CD4-positive, alpha-beta T cell (primary cell): ENCODE data around the gene SLC12A1. TPM values are rescaled to one million over a fixed set of nuclear protein-coding genes. Genes with fewer than 3 reads are reported as not detected.

Experiments
- ATAC-seq: fragments of 200-7000 bp; cut with Tn5 transposase; one replicate; pipeline ENCODE4 v1.10.0; 2022; ENCODE audit warnings: mild to moderate bottlenecking; ENCODE audit not compliant: poor library complexity
- CTCF ChIA-PET: fragments of 350-600 bp; sonication (Branson Sonifier 250); formaldehyde crosslinking; loops from one replicate; lab custom pipeline; 2021; ENCODE audit warnings: antibody characterized with exemption, inconsistent platforms; lab: Charles Lee
- POLR2A ChIA-PET: fragments of 350-600 bp; sonication (Branson Sonifier 250); formaldehyde crosslinking; loops from one replicate; lab custom pipeline; 2021; ENCODE audit warnings: antibody characterized with exemption, inconsistent platforms; lab: Charles Lee
- DNase-seq, 14 experiments: peaks; one replicate each; pipeline ENCODE4 v3.0.0-alpha.2; 2013 to 2020; ENCODE audit warnings: mixed read lengths in 2 of 14
- H3K27ac ChIP-seq, 2 donors: one replicate each; pipeline versions ENCODE4 v1.5.1 to v1.7.0; 2013; ENCODE audit warnings: low read length in 2 of 2, low read depth in 1 of 2, mild to moderate bottlenecking in 1 of 2
- H3K27me3 ChIP-seq, 2 experiments: 1 replicate in 1 of 2; 2 replicates in 1 of 2; pipeline versions ENCODE4 v1.6.1 to v1.7.0; 2013; ENCODE audit warnings: low read length in 2 of 2, control low read depth in 1 of 2, mild to moderate bottlenecking in 1 of 2, moderate library complexity in 1 of 2; ENCODE audit not compliant: insufficient read depth in 2 of 2, control insufficient read depth in 1 of 2
- H3K36me3 ChIP-seq: one replicate; pipeline ENCODE4 v1.6.1; 2013; ENCODE audit warnings: low read length, control low read depth; ENCODE audit not compliant: insufficient read depth
- H3K4me1 ChIP-seq: one replicate; pipeline ENCODE4 v1.6.1; 2013; ENCODE audit warnings: low read length, control low read depth; ENCODE audit not compliant: insufficient read depth
- H3K4me3 ChIP-seq: one replicate; pipeline ENCODE4 v1.5.1; 2013; ENCODE audit warnings: mild to moderate bottlenecking, low read length, moderate library complexity
- H3K9me3 ChIP-seq, 2 experiments: 1 replicate in 1 of 2; 2 replicates in 1 of 2; pipeline versions ENCODE4 v1.6.1 to v1.7.0; 2013; ENCODE audit warnings: low read length in 2 of 2, mild to moderate bottlenecking in 2 of 2, control low read depth in 1 of 2, moderate library complexity in 1 of 2; ENCODE audit not compliant: control insufficient read depth in 1 of 2, insufficient read depth in 1 of 2
- H3K27ac Mint-ChIP-seq: one replicate; pipeline ENCODE4 v1.8.0; 2020; ENCODE audit warnings: mixed read lengths
- H3K27me3 Mint-ChIP-seq: one replicate; pipeline ENCODE4 v1.8.0; 2021; ENCODE audit warnings: mixed read lengths
- H3K36me3 Mint-ChIP-seq: one replicate; pipeline ENCODE4 v1.8.0; 2021; ENCODE audit warnings: low read depth, mixed read lengths
- H3K4me1 Mint-ChIP-seq: one replicate; pipeline ENCODE4 v1.8.0; 2021; ENCODE audit warnings: low read depth, mixed read lengths
- H3K4me3 Mint-ChIP-seq: one replicate; pipeline ENCODE4 v1.8.0; 2020; ENCODE audit warnings: mild to moderate bottlenecking, mixed read lengths
- H3K9me3 Mint-ChIP-seq: one replicate; pipeline ENCODE4 v1.8.0; 2020; ENCODE audit warnings: mixed read lengths
- intact Hi-C, 2 experiments: fragments of 100-400 bp; cut with DNase I in 1 of 2; cut with micrococcal nuclease in 1 of 2; formaldehyde crosslinking; loops; one replicate each; pipeline versions ENCODE4 v1.15.1 to v1.9.0; 2023 to 2025; cut with DNase I, micrococcal nuclease
- total RNA-seq, 174 experiments: library from RNA in 2 of 174; stranded (reverse) in 2 of 174; gene quantifications; one replicate each; pipeline ENCODE4 v1.2.3 and lab custom pipeline; 2021 to 2026
- TF ChIP-seq, protein P1 (sequence below): fragments of 200-600 bp; IDR thresholded peaks from one replicate; pipeline ENCODE4 v1.8.0; 2022; ENCODE audit warnings: antibody characterized with exemption, mild to moderate bottlenecking

SLC12A1 gene
- total RNA-seq, 2 experiments from 2014 or later = not detected

DNA sequence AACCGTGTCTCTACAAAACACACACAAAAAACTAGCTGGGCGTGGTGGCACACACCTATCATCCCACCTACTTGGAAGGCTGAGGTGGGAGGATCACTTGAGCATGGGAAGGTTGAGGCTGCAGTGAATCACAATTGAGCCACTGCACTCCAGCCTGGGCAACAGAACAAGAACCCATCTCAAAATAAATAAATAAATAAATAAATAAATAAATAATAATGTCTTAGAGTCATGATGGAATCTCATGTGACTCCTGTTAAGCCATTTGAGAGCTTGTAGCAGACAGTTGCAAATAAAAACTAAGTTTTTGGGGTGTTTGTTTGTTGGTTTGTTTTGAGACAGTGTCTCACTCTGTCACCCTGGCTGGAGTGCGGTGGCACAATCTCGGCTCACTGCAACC, 33.2 kb downstream of the SLC12A1 start:
- H3K9me3 Mint-ChIP-seq = no peaks in the 10 kb centered on the region
- no peak overlapping the region for H3K4me3 Mint-ChIP-seq
- peaks cover 6% of the 10 kb centered on the region for H3K27me3 Mint-ChIP-seq
- Histone ChIP-seq H3K27me3 (no peaks in the 10 kb centered on the region), H3K27ac (no peak overlapping the region), H3K4me3 (no peak overlapping the region), H3K4me1 (no peaks in the 10 kb centered on the region), H3K36me3 (no peaks in the 10 kb centered on the region), H3K9me3 (no peaks in the 10 kb centered on the region)
- ChIA-PET CTCF (no interaction called here), POLR2A (no interaction called here)
- DNase-seq = no peak
- no peak overlapping the region for H3K27ac Mint-ChIP-seq
- H3K4me1 Mint-ChIP-seq = no peaks in the 10 kb centered on the region
- intact Hi-C loops = no loop called here
- H3K36me3 Mint-ChIP-seq = no peaks in the 10 kb centered on the region
- TF ChIP-seq, protein P1, sequence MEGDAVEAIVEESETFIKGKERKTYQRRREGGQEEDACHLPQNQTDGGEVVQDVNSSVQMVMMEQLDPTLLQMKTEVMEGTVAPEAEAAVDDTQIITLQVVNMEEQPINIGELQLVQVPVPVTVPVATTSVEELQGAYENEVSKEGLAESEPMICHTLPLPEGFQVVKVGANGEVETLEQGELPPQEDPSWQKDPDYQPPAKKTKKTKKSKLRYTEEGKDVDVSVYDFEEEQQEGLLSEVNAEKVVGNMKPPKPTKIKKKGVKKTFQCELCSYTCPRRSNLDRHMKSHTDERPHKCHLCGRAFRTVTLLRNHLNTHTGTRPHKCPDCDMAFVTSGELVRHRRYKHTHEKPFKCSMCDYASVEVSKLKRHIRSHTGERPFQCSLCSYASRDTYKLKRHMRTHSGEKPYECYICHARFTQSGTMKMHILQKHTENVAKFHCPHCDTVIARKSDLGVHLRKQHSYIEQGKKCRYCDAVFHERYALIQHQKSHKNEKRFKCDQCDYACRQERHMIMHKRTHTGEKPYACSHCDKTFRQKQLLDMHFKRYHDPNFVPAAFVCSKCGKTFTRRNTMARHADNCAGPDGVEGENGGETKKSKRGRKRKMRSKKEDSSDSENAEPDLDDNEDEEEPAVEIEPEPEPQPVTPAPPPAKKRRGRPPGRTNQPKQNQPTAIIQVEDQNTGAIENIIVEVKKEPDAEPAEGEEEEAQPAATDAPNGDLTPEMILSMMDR = no peak
- ATAC-seq = no peak

DNA sequence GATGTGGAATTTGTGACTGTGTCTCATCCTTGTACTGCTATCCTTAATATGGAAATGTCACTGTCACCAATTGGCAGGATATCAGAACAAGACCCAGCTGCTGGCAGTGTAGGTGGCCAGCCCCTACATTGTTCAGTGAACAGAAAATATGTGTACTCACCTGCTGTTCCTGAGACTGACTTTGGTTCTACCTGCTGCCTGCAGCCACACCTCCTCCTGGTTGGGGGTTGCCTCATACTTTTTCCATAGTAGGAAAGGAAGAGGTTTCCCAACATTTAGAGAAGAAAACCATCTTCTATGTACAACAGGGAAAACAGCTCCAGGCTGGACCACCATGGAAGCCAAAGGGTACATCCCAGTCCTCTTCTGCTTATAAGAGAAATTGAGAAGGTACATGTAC, 35.9 kb downstream of the SLC12A1 start:
- ATAC-seq (no peak), DNase-seq (no peak)
- peaks cover 21% of the 10 kb centered on the region for H3K27me3 Mint-ChIP-seq
- no peaks in the 10 kb centered on the region for H3K36me3 ChIP-seq
- no peak overlapping the region for H3K27ac Mint-ChIP-seq
- no peak overlapping the region for H3K27ac ChIP-seq
- no peaks in the 10 kb centered on the region for H3K4me1 ChIP-seq
- no peak overlapping the region for H3K4me3 Mint-ChIP-seq
- no peak overlapping the region for H3K4me3 ChIP-seq
- no peaks in the 10 kb centered on the region for H3K4me1 Mint-ChIP-seq
- H3K9me3 ChIP-seq = no peaks in the 10 kb centered on the region
- ChIA-PET POLR2A (no interaction called here), CTCF (no interaction called here)
- no peaks in the 10 kb centered on the region for H3K9me3 Mint-ChIP-seq
- no peaks in the 10 kb centered on the region for H3K36me3 Mint-ChIP-seq
- intact Hi-C loops = no loop called here
- no peaks in the 10 kb centered on the region for H3K27me3 ChIP-seq
- TF ChIP-seq, protein P1 = no peak

DNA sequence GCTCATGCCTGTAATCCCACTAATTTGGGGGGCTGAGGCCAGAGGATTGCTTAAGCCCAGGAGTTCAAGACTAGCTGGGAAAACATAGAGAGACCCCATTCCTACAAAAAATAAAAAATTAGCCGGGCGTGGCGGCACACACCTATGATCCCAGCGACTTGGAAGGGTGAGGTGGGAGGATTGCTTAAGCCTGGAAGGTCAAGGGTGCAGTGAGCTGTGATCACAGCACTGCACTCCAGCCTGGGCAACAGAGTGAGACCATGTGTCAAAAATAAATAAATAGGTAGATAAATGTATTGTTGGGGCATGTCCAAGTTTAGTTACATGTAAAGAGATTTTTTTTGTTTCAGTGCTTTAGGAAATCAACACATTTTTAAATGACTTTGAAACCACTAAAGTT, 36.4 kb downstream of the SLC12A1 start:
- CTCF ChIA-PET = no interaction called here
- Mint-ChIP-seq H3K27ac (no peak overlapping the region), H3K4me1 (no peaks in the 10 kb centered on the region), H3K27me3 (peaks cover 24% of the 10 kb centered on the region), H3K36me3 (no peaks in the 10 kb centered on the region), H3K4me3 (no peak overlapping the region), H3K9me3 (no peaks in the 10 kb centered on the region)
- H3K4me1 ChIP-seq = no peaks in the 10 kb centered on the region
- TF ChIP-seq, protein P1 = no peak
- POLR2A ChIA-PET = no interaction called here
- intact Hi-C loops = no loop called here
- DNase-seq (no peak), ATAC-seq (no peak)
- no peak overlapping the region for H3K4me3 ChIP-seq
- H3K36me3 ChIP-seq = no peaks in the 10 kb centered on the region
- no peaks in the 10 kb centered on the region for H3K9me3 ChIP-seq
- no peaks in the 10 kb centered on the region for H3K27me3 ChIP-seq
- H3K27ac ChIP-seq = no peak overlapping the region
